T-helper 1 cell (primary cell): Measurements from ENCODE around the gene OR8A1.
"Not testable (repeated sequence)": the region's sequence is repeated elsewhere in the genome, so short reads cannot be mapped to it uniquely, and the experiment has no call there.

Experiments used
- DNase-seq, 5 donors: peaks; one replicate each; pipeline ENCODE4 v3.0.0-alpha.2; 2012 to 2020

The OR8A1 gene

DNA sequence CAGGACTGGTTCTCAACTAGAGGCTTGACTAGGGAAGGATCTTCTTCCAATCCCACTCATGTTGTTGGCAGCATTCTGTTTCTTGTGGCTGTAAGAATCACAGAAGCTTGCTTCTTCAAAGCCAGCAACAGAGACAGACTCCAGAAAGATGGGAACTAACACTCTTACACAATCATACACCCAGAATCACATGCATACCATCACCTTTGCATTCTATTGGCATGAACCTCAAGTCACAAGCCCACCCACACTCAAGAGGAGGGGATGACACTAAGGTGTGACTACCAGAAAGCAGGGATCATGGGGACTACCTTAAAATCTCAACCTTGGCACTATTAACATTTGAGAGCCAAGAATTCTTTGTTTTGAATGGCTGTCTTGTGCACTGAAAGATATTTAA is 27.8 kb downstream of the OR8A1 start:
- DNase-seq, result no peak

DNA sequence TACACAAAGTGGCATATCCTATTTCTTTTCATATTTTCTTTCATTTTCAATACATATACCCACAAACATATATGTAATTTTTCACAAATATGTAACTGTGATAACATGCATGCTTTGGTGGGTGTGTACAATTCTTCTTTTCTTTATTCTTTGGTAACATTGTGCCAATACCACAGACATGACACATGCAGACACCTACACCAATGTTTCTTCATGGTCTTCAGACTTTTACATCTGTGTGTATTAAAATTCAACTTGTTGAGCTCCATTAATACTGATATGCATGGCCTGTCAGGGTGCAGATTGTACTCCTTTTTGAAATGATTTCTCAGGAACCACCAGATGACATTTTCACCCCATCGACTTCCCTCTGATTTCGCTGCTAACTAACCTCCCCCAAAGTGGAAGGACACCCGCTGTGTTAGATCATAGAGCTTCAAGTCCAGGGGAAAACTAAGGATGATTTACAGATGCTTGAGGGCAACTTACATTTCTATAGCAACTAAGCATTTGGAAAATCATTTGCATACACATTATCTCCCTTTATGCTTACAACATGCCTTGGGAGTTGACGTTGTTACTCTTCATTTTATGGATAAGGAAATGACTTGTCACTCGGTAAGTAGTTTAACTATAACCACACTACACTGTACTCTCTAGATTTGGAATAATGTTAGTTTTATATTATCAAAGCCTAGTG is 31.0 kb downstream of the OR8A1 start:
- DNase-seq, result no peak

DNA sequence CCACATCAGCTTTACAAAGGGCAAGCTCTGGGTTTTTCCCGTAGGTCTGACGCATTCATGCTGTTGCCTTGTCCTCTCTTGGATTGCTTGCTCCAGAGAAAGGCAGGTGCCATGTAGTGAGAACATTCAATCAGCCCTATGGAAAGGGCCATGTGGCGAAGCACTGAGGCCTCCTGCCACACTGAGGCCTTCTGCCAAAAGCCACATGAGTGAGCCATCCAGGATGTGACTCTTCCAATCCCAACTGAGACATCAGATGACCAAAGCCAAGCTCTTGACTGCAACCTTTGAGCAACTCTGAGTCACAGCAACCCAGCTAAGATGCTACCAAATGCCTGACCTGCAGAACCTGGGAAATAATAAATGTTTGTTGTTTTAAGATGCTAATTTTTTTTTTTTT is 32.4 kb downstream of the OR8A1 start:
- DNase-seq, result no peak

DNA sequence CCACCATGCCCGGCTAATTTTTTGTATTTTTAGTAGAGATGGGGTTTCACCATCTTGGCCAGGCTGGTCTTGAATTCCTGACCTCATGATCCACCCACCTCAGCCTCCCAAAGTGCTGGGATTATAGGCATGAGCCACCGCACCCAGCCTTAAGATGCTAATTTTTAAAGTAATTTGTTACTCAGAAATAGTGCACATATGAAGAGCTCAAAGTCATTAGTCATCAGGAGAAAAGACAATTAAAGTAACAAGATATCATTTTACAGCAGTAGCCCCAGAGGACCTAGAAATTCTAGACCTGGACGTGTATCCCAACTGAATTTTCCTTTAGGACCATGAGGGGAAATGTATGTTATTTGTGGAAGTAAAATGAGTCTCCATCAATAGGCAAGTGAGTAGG is 32.9 kb downstream of the OR8A1 start:
- not testable (repeated sequence) for DNase-seq

- no peak for DNase-seq
Observed at GRCh38 chr11:124605719-124606118, 35.9 kb downstream of the OR8A1 start.

GRCh38 chr11:124608147-124608546 is 38.4 kb downstream of the OR8A1 start:
- DNase-seq, result no peak

DNA sequence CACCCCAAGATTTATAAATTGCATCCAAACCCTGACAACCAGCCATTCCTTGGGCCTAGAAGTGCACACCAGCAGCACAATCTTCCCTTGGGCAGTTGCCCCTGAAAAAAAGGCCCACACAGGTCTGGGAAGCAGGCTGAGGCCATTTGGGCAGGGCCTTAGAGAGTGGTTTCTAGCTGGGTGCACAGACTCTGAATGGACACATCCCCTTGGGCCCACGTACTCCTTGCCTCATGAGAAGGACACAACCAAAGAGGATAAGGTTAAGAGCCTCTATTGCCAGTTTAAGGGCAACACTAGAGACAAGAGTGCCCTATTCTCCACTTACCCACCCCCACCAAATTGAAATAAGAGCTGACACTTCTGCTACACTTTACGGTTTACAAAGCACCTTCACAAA is 40.5 kb downstream of the OR8A1 start:
- DNase-seq, result no peak

DNA sequence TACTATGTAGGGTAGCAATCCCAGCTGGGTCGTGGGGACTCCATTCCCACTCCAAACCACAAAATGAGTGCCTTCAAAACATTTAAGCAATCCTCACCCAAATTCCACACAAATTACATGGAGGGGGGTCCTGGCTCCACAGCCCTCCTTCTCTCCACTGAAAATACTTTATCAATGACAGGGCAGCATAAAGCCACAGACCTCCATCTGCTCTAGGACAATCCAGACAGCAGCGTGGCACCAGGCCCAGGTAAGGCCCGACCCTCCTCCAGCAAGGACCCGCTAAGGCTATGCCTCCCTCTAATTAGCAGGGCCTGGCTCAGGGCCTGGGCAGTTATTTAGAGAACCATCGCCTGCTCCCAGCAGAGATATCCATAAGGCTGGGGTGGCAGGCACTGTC is 41.3 kb downstream of the OR8A1 start, which contains the start of gene PANX3:
TSS of gene PANX3 (plus strand) at position 365 of the 400 bp plus-strand sequence. CDS start 129 bp downstream, outside the sequence.
- DNase-seq, result no peak

DNA sequence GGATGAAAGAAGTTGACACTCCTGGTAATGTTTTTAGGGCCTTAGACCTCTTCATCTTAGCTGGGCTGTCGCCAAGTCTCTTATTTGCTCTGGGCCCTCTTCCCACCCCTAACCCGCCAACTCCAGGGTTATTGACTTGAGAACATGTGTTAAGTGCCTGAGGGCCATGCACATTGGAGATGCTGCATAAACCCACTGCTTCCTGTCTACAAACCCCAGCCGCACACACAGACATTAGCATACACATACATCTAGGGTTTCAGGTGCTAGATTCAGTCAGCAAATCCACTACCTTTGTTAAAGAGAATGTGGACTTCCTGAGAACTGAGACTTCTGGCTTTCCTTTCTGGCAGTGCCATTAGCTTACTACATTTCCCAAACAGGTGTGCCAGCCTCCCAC is 42.2 kb downstream of the OR8A1 start:
- peak in 1 of 5 donors; percentile 32 for DNase-seq

- DNase-seq, result no peak
Observed at GRCh38 chr11:124612567-124613246, 42.9 kb downstream of the OR8A1 start.

DNA sequence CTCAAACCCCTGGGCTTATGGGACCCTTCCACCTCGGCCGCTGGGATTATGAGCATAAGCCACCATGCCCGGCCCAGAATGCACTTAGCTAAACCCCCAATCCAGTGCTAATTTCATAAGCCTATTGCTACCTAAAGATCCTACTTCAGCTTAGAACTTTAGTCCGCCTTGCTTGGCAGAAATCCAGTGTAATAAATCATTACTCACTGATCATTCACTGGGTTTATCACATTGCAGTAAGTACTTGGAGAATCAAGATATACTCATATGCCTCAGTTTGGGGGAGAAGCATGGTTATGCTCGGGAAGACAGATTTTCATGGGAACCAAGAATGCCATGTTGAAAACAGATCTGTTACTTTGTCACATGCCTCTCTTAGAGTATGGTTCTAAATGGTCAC is 49.1 kb downstream of the OR8A1 start:
- DNase-seq, result no peak
